IMR-90 (cell line): ENCODE measurements around the gene ATRN.

Experiments
- BHLHE40 ChIP-seq: fragments of 150-350 bp; IDR thresholded peaks from 2 replicates; pipeline ENCODE4 v1.6.1; 2016; ENCODE audit warnings: mild to moderate bottlenecking, low read depth, low read length
- CEBPB ChIP-seq: IDR thresholded peaks from 2 replicates; pipeline ENCODE4 v1.6.1; 2012; ENCODE audit warnings: low read depth, low read length, improper control_type of control experiment
- CHD1 ChIP-seq: IDR thresholded peaks from 2 replicates; pipeline ENCODE4 v1.6.1; 2012; ENCODE audit warnings: low read depth, low read length, improper control_type of control experiment
- CTCF ChIP-seq: conservative IDR thresholded peaks from 2 replicates; pipeline ENCODE4 v1.5.1; 2012; ENCODE audit warnings: mild to moderate bottlenecking, low read depth, low read length, improper control_type of control experiment
- FOS ChIP-seq: fragments of 150-350 bp; IDR thresholded peaks from 2 replicates; pipeline ENCODE4 v1.6.1; 2016; ENCODE audit warnings: low read depth, low read length
- MAFK ChIP-seq: IDR thresholded peaks from 2 replicates; pipeline ENCODE4 v1.6.1; 2012; ENCODE audit warnings: low read depth, low read length, improper control_type of control experiment
- MXI1 ChIP-seq: IDR thresholded peaks from 2 replicates; pipeline ENCODE4 v1.6.1; 2012; ENCODE audit warnings: low read depth, mild to moderate bottlenecking, low read length, moderate library complexity, borderline replicate concordance
- POLR2A ChIP-seq: IDR thresholded peaks from 2 replicates; pipeline ENCODE4 v1.6.1; 2012; ENCODE audit warnings: mild to moderate bottlenecking, low read depth, low read length
- RAD21 ChIP-seq: IDR thresholded peaks from 2 replicates; pipeline ENCODE4 v1.6.1; 2012; ENCODE audit warnings: low read length, improper control_type of control experiment
- RCOR1 ChIP-seq: IDR thresholded peaks from 2 replicates; pipeline ENCODE4 v1.6.1; 2012; ENCODE audit warnings: mild to moderate bottlenecking, low read length, improper control_type of control experiment; ENCODE audit not compliant: insufficient replicate concordance
- RFX5 ChIP-seq: IDR thresholded peaks from 2 replicates; pipeline ENCODE4 v1.8.0; 2012; ENCODE audit warnings: low read depth, mild to moderate bottlenecking, low read length, moderate library complexity
- SMC3 ChIP-seq: fragments of 150-350 bp; IDR thresholded peaks from 2 replicates; pipeline ENCODE4 v1.6.1; 2016; ENCODE audit warnings: low read depth, mild to moderate bottlenecking, antibody characterized with exemption, low read length, moderate library complexity
- USF2 ChIP-seq: fragments of 150-350 bp; IDR thresholded peaks from 2 replicates; pipeline ENCODE4 v1.6.1; 2017; ENCODE audit warnings: mild to moderate bottlenecking, antibody characterized with exemption, low read length, low read depth

GRCh38 chr20:3652221-3652620 lies 181.4 kb downstream of the ATRN start:
- TF ChIP-seq POLR2A, result no peak
- no peak for TF ChIP-seq CTCF
- TF ChIP-seq USF2, result no peak
- TF ChIP-seq CEBPB, result no peak
- TF ChIP-seq MAFK, result no peak
- no peak for TF ChIP-seq FOS
- TF ChIP-seq RAD21, result no peak
- TF ChIP-seq CHD1, result no peak
- TF ChIP-seq SMC3, result no peak
- no peak for TF ChIP-seq RFX5
- no peak for TF ChIP-seq BHLHE40
- no peak for TF ChIP-seq RCOR1
- no peak for TF ChIP-seq MXI1
